Right atrium auricular region (tissue), 2 donors: Measurements from ENCODE around the gene POGZ. TPM values are rescaled to one million over a fixed set of nuclear protein-coding genes. Genes with fewer than 3 reads are reported as not detected.
"Not testable (repeated sequence)": the region's sequence is repeated elsewhere in the genome, so short reads cannot be mapped to it uniquely, and the experiment has no call there.

Source experiments
- DNase-seq: peaks from one replicate; pipeline ENCODE4 v3.0.0-alpha.2; 2019; ENCODE audit warnings: low spot score
- H3K27ac ChIP-seq, 2 donors: fragments of 200-600 bp; sonication (generic); 1 replicate in 1 of 2; 2 replicates in 1 of 2; pipeline ENCODE4 v1.5.1; 2016 to 2019
- H3K27me3 ChIP-seq, 2 donors: fragments of 200-600 bp; sonication (generic); one replicate each; pipeline versions ENCODE4 v1.5.1 to v1.6.0; 2017 to 2019
- H3K36me3 ChIP-seq: fragments of 200-600 bp; sonication (generic); one replicate; pipeline ENCODE4 v1.5.1; 2016
- H3K4me1 ChIP-seq, 2 donors: fragments of 200-600 bp; sonication (generic); one replicate each; pipeline versions ENCODE4 v1.5.1 to v1.6.0; 2017 to 2019
- H3K4me3 ChIP-seq, 2 donors: fragments of 200-600 bp; sonication (generic); 1 replicate in 1 of 2; 2 replicates in 1 of 2; pipeline ENCODE4 v1.5.1; 2017 to 2019; ENCODE audit warnings: mild to moderate bottlenecking in 1 of 2, moderate library complexity in 1 of 2
- H3K9me3 ChIP-seq, 2 donors: fragments of 200-600 bp; sonication (generic); one replicate each; pipeline ENCODE4 v1.5.1; 2019
- CTCF ChIP-seq, 2 donors: fragments of 200-600 bp; sonication (generic); IDR thresholded peaks; one replicate each; pipeline ENCODE4 v1.5.1; 2019; ENCODE audit warnings: antibody characterized with exemption in 2 of 2
- total RNA-seq, 2 donors: library from RNA; depleted of rRNA; stranded (reverse); fragments of >200 nt; gene quantifications; one replicate each; pipeline ENCODE4 v1.1.0, GENCODE V29; 2016

POGZ gene
- total RNA-seq, 2 donors from 2014 or later: 21.8 to 29.2 TPM

- H3K4me1 ChIP-seq: peaks cover 0 to 27% of the 10 kb centered on the region in 2 donors
- peaks cover 5% of the 10 kb centered on the region for H3K36me3 ChIP-seq
- no peak overlapping the region for H3K4me3 ChIP-seq
- no peaks in the 10 kb centered on the region for H3K9me3 ChIP-seq
- DNase-seq: no peak
- H3K27me3 ChIP-seq: no peaks in the 10 kb centered on the region
- H3K27ac ChIP-seq: no peak overlapping the region
- TF ChIP-seq CTCF (IDR thresholded peaks at IDR 0.05): no peak
Observed at GRCh38 chr1:151455231-151455630, 4.1 kb downstream of the POGZ start.

- H3K4me1 ChIP-seq: peaks cover 0 to 31% of the 10 kb centered on the region in 2 donors
Observed at GRCh38 chr1:151447696-151448095, 11.6 kb downstream of the POGZ start.

GRCh38 chr1:151444783-151445177 lies 14.5 kb downstream of the POGZ start:
- no peaks in the 10 kb centered on the region for H3K36me3 ChIP-seq
- no peaks in the 10 kb centered on the region for H3K9me3 ChIP-seq
- no peak for DNase-seq
- no peak overlapping the region for H3K4me3 ChIP-seq
- H3K4me1 ChIP-seq: peaks cover 0 to 35% of the 10 kb centered on the region in 2 donors
- H3K27me3 ChIP-seq: no peaks in the 10 kb centered on the region
- H3K27ac ChIP-seq: peak overlapping the region in 1 of 2 donors; percentile 20
- TF ChIP-seq CTCF (IDR thresholded peaks at IDR 0.05): no peak

More at GRCh38 chr1:151447696-151448095, 11.6 kb downstream of the POGZ start:
- no peak overlapping the region for H3K4me3 ChIP-seq
- H3K36me3 ChIP-seq: peaks cover 5% of the 10 kb centered on the region
- H3K27ac ChIP-seq: no peak overlapping the region
- no peaks in the 10 kb centered on the region for H3K9me3 ChIP-seq
- no peak for DNase-seq
- no peak for TF ChIP-seq CTCF (IDR thresholded peaks at IDR 0.05)
- H3K27me3 ChIP-seq: no peaks in the 10 kb centered on the region

GRCh38 chr1:151443846-151444782 lies 15.2 kb downstream of the POGZ start:
- H3K9me3 ChIP-seq: no peaks in the 10 kb centered on the region
- H3K27ac ChIP-seq: peak overlapping the region; percentile 11 to 20

GRCh38 chr1:151437396-151437795 lies 21.9 kb downstream of the POGZ start:
- H3K27ac ChIP-seq, H3K4me3 ChIP-seq, H3K27me3 ChIP-seq, H3K36me3 ChIP-seq, H3K9me3 ChIP-seq, DNase-seq: not testable (repeated sequence)
- H3K4me1 ChIP-seq: peaks cover 0 to 12% of the 10 kb centered on the region in 2 donors

More at GRCh38 chr1:151443846-151444782, 15.2 kb downstream of the POGZ start:
- Histone ChIP-seq H3K27me3 (no peaks in the 10 kb centered on the region), H3K36me3 (no peaks in the 10 kb centered on the region), H3K4me1 (peaks cover 0 to 35% of the 10 kb centered on the region in 2 donors), H3K4me3 (no peak overlapping the region)
- DNase-seq: no peak
- peak; percentile 62 to 81 for TF ChIP-seq CTCF (IDR thresholded peaks at IDR 0.05)

GRCh38 chr1:151436985-151437384 lies 22.3 kb downstream of the POGZ start:
- no peak for TF ChIP-seq CTCF (IDR thresholded peaks at IDR 0.05)
- H3K4me1 ChIP-seq: peaks cover 0 to 12% of the 10 kb centered on the region in 2 donors
- peaks cover 5% of the 10 kb centered on the region for H3K36me3 ChIP-seq
- no peaks in the 10 kb centered on the region for H3K9me3 ChIP-seq
- H3K27me3 ChIP-seq: no peaks in the 10 kb centered on the region
- no peak overlapping the region for H3K27ac ChIP-seq
- H3K4me3 ChIP-seq: no peak overlapping the region
- no peak for DNase-seq
